ENCODE measurements around the gene NDP.
"Not testable (repeated sequence)": the region's sequence is repeated elsewhere in the genome, so short reads cannot be mapped to it uniquely, and the experiment has no call there.

NDP gene

GRCh38 chrX:43969504-43970501 lies 3.4 kb downstream of the NDP start:
- DNase-seq, result no peak

- DNase-seq, result no peak
Measured at GRCh38 chrX:43968359-43968781, 4.8 kb downstream of the NDP start.

- no peak for DNase-seq
Measured at GRCh38 chrX:43964936-43965335, 8.3 kb downstream of the NDP start.

GRCh38 chrX:43963726-43964125 lies 9.5 kb downstream of the NDP start:
- no peak for DNase-seq

GRCh38 chrX:43962636-43963035 lies 10.6 kb downstream of the NDP start:
- DNase-seq, result no peak

GRCh38 chrX:43961699-43962098 lies 11.5 kb downstream of the NDP start:
- DNase-seq, result peak; percentile 39 to 46

- peak; percentile 80 to 85 for DNase-seq
Measured at GRCh38 chrX:43958529-43958928, 14.7 kb downstream of the NDP start.

GRCh38 chrX:43956034-43956433 lies 17.2 kb downstream of the NDP start:
- DNase-seq, result no peak

GRCh38 chrX:43953218-43953617 lies 20.0 kb downstream of the NDP start:
- DNase-seq, result no peak

GRCh38 chrX:43949669-43950068 lies 23.5 kb downstream of the NDP start:
- DNase-seq, result no peak

- DNase-seq, result no peak
Measured at GRCh38 chrX:43940816-43941474, 32.2 kb downstream of the NDP start.

GRCh38 chrX:43939187-43939926 lies 33.8 kb downstream of the NDP start:
- no peak for DNase-seq

GRCh38 chrX:43922032-43922431 lies 51.2 kb downstream of the NDP start:
- DNase-seq, result not testable (repeated sequence)

- not testable (repeated sequence) for DNase-seq
Measured at GRCh38 chrX:43910772-43911171, 62.4 kb downstream of the NDP start.

GRCh38 chrX:43910012-43910411 lies 63.2 kb downstream of the NDP start:
- no peak for DNase-seq

GRCh38 chrX:43909141-43909540 lies 64.0 kb downstream of the NDP start:
- no peak for DNase-seq

- DNase-seq, result no peak
Measured at GRCh38 chrX:43899878-43900815, 73.0 kb downstream of the NDP start.

Measured in Kasumi-1 (cell line).